ENCODE results near the gene FOXN3.

DNA sequence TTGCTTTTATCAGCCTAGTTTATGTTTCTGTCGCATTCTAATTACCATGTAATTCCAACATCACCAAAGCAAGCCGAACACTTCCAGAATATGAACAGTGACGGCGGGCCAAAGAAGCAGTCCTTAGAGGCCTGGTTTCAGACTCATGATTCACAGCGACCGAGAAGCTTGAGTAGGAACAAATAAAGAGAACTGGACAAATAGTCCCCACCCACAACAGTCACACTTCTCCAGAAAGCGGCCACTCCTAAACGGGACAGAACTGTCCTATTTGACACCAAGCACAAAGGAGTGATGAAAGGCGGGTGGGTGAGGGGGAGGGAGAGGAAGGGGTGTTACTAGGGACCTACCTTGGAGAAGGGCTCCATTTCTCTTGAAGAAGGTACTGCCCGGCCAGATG is 136.4 kb downstream of the FOXN3 start:
- TF ChIP-seq, protein P1, sequence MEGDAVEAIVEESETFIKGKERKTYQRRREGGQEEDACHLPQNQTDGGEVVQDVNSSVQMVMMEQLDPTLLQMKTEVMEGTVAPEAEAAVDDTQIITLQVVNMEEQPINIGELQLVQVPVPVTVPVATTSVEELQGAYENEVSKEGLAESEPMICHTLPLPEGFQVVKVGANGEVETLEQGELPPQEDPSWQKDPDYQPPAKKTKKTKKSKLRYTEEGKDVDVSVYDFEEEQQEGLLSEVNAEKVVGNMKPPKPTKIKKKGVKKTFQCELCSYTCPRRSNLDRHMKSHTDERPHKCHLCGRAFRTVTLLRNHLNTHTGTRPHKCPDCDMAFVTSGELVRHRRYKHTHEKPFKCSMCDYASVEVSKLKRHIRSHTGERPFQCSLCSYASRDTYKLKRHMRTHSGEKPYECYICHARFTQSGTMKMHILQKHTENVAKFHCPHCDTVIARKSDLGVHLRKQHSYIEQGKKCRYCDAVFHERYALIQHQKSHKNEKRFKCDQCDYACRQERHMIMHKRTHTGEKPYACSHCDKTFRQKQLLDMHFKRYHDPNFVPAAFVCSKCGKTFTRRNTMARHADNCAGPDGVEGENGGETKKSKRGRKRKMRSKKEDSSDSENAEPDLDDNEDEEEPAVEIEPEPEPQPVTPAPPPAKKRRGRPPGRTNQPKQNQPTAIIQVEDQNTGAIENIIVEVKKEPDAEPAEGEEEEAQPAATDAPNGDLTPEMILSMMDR (IDR thresholded peaks at IDR 0.05), result no peak
- TF ChIP-seq POLR2A (IDR thresholded peaks at IDR 0.05) (no peak), EP300 (IDR thresholded peaks at IDR 0.05) (no peak)

Data from ovary (tissue), 3 donors.